Measurements from ENCODE around the gene VPS39. TPM values are rescaled to one million over a fixed set of nuclear protein-coding genes. Genes with fewer than 3 reads are reported as not detected.

Gene VPS39, protein sequence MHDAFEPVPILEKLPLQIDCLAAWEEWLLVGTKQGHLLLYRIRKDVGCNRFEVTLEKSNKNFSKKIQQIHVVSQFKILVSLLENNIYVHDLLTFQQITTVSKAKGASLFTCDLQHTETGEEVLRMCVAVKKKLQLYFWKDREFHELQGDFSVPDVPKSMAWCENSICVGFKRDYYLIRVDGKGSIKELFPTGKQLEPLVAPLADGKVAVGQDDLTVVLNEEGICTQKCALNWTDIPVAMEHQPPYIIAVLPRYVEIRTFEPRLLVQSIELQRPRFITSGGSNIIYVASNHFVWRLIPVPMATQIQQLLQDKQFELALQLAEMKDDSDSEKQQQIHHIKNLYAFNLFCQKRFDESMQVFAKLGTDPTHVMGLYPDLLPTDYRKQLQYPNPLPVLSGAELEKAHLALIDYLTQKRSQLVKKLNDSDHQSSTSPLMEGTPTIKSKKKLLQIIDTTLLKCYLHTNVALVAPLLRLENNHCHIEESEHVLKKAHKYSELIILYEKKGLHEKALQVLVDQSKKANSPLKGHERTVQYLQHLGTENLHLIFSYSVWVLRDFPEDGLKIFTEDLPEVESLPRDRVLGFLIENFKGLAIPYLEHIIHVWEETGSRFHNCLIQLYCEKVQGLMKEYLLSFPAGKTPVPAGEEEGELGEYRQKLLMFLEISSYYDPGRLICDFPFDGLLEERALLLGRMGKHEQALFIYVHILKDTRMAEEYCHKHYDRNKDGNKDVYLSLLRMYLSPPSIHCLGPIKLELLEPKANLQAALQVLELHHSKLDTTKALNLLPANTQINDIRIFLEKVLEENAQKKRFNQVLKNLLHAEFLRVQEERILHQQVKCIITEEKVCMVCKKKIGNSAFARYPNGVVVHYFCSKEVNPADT
- total RNA-seq: 91.9 TPM

DNA sequence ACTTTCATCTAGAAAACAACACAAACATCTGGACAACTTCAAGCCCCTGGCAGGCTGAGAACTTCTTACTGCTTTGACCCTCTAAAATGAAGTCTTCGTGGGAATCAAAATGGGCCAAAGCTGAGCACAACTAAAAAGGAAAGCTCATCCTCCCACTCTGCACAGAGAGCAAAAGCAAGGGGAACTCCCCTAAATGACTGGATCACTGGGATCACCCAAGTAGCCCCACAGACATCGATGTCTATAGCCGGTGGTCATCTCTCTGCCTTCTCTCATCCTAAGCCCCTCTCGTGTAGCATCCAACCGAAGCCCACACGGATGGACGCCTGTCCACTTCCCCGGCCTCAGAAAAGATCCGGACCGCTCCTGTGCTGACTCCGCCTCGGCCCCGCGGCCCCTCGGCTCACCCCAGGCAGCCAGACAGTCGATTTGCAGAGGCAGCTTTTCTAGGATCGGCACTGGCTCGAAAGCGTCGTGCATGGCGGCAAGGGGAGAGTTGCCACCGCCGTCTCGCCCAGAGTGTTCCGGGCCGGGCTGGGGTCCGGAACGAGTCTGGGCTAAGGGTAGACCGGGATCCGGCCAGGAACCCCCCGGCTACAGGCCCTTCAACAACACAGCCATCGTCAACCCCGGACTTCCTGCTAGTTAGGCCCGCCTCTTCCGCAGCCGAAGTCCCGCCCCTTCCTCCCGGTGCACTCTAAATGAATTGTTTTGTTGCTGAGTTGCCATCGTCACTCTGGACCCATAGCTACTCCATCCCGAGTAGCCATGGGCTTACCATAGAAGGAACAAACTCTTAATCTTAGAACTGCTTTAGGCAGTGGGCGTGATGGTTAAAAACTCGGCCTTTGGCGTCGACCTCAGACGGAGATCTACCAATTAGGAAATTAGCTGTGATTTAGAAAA is at the start of gene VPS39:
Gene VPS39, minus strand, starts transcription at position 631 of the 906 bp plus-strand sequence. Its CDS starts 151 bp downstream, at position 480.
- Histone ChIP-seq H3K36me3 (peaks cover 0 to 17% of the 10 kb centered on the region in 2 donors), H3K27me3 (no peaks in the 10 kb centered on the region), H3K27ac (peak within 1 kb of the TSS; percentile 83), H3K4me3 (peak within 1 kb of the TSS; percentile 72 to 99), H3K9me3 (no peaks in the 10 kb centered on the region), H3K4me1 (peaks cover 3 to 15% of the 10 kb centered on the region in 2 donors)
- DNase-seq (ENCODE audit: low spot score in 2 of 2): peak; percentile 53 to 93
- TF ChIP-seq, protein P1, sequence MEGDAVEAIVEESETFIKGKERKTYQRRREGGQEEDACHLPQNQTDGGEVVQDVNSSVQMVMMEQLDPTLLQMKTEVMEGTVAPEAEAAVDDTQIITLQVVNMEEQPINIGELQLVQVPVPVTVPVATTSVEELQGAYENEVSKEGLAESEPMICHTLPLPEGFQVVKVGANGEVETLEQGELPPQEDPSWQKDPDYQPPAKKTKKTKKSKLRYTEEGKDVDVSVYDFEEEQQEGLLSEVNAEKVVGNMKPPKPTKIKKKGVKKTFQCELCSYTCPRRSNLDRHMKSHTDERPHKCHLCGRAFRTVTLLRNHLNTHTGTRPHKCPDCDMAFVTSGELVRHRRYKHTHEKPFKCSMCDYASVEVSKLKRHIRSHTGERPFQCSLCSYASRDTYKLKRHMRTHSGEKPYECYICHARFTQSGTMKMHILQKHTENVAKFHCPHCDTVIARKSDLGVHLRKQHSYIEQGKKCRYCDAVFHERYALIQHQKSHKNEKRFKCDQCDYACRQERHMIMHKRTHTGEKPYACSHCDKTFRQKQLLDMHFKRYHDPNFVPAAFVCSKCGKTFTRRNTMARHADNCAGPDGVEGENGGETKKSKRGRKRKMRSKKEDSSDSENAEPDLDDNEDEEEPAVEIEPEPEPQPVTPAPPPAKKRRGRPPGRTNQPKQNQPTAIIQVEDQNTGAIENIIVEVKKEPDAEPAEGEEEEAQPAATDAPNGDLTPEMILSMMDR (IDR thresholded peaks at IDR 0.05): no peak
- intact Hi-C loops (cut with DNase I): loop anchor here (2.0 to 5.0 kb wide), 2 partner anchors 65 to 264 kb away; partner anchors contain the start of genes GANC and TMEM87A

DNA sequence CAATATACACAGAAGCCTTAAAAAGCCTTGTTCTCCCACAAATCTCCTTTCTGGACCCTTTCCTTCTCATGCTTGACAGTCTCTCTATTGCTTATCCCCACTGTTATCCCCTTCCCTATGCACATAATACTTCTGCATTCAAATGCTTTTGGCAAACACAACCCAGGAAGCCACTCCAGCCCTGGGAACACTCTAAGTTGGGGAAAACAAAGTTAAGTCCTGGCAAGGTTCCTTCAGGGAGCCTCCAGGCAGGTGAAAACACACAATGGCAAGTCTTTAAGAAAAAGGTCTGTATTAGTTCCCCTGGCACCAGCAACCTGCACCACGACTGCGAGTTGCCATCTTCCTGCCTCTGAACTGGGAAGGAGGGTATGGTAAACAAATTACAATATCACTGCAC is 45.2 kb upstream of the VPS39 start:
- no peaks in the 10 kb centered on the region for H3K27me3 ChIP-seq
- no peaks in the 10 kb centered on the region for H3K4me1 ChIP-seq
- no peak overlapping the region for H3K4me3 ChIP-seq
- TF ChIP-seq, protein P1 (IDR thresholded peaks at IDR 0.05): no peak
- peaks cover 19 to 61% of the 10 kb centered on the region in 2 donors for H3K36me3 ChIP-seq
- intact Hi-C loops (cut with DNase I): no loop called here
- no peaks in the 10 kb centered on the region for H3K9me3 ChIP-seq
- no peak for DNase-seq (ENCODE audit: low spot score in 2 of 2)
- H3K27ac ChIP-seq: no peak overlapping the region

DNA sequence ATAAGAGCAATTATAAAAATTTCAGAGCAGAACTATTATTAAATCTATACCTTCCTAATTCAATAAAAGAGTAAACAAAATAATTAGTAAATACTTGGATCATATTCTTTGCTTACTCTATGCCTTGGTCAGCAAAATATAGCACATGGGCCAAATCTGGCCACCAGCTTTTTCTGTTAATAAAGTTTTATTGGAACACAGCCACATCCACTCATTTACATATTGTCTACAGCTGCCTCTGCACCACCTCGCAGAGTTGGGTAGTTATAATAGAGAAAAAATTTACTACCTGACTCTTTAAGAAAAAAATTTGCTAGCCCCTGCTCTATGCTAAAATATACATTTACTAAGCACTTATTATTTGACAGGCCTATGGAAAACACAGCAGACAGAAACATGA is 32.7 kb upstream of the VPS39 start:
- Histone ChIP-seq H3K36me3 (peaks cover 25 to 42% of the 10 kb centered on the region in 2 donors), H3K27me3 (no peaks in the 10 kb centered on the region), H3K27ac (no peak overlapping the region), H3K4me1 (no peaks in the 10 kb centered on the region), H3K4me3 (no peak overlapping the region), H3K9me3 (no peaks in the 10 kb centered on the region)
- intact Hi-C loops (cut with DNase I): no loop called here
- DNase-seq (ENCODE audit: low spot score in 2 of 2): no peak
- TF ChIP-seq, protein P1 (IDR thresholded peaks at IDR 0.05): no peak

DNA sequence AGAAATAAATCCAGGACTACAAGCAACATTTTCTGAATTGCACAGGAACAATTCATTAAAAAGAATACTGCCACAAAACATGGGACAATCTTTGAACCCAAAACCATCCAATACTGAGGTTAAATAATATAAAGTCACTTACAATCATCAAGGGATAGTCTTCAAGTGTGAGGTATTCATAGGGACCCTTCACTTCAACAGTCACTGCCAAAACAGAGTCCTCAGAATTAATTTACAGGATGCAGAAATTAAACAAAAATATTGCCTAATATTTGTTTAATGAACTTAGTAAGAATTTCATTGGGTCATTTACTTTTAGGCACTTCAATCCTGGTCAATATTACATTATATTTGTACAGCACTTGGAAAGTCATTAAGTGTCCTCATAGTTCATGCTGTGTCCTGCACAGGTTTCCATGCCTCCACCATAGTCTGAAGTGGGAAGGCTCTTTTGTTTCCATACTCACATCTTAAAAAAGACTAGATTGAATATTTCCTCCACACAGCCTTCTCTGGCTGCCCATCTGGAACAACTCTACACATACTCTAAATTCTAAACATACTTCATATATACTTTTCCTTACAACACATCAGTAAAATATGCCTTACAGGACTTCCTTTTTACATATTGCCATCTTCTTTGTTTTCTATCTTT is 31.6 kb upstream of the VPS39 start:
- Histone ChIP-seq H3K9me3 (no peaks in the 10 kb centered on the region), H3K4me1 (no peaks in the 10 kb centered on the region), H3K27me3 (no peaks in the 10 kb centered on the region), H3K36me3 (peaks cover 36 to 54% of the 10 kb centered on the region in 2 donors), H3K27ac (no peak overlapping the region), H3K4me3 (no peak overlapping the region)
- TF ChIP-seq, protein P1 (IDR thresholded peaks at IDR 0.05): no peak
- intact Hi-C loops (cut with DNase I): no loop called here
- no peak for DNase-seq (ENCODE audit: low spot score in 2 of 2)

Data from ascending aorta (tissue), 2 donors.